AG10803 (cell line): Measurements from ENCODE around the gene TNS4.

Experiments
- DNase-seq: peaks from one replicate; pipeline ENCODE4 v3.0.0; 2010; ENCODE audit warnings: low read depth
- H3K4me3 ChIP-seq: 2 replicates; pipeline ENCODE4 v1.5.1; 2011; ENCODE audit warnings: mild to moderate bottlenecking, low read length, control low read depth
- CTCF ChIP-seq: conservative IDR thresholded peaks from 2 replicates; pipeline ENCODE4 v1.5.1; 2011; ENCODE audit warnings: mild to moderate bottlenecking, low read length, control low read depth, inconsistent platforms

Gene TNS4

GRCh38 chr17:40436636-40437035 is 64.8 kb downstream of the TNS4 start:
- no peak for TF ChIP-seq CTCF
- no peak for DNase-seq

GRCh38 chr17:40433551-40434415 is 67.6 kb downstream of the TNS4 start:
- no peak overlapping the region for H3K4me3 ChIP-seq
- no peak for DNase-seq
- TF ChIP-seq CTCF: peak; percentile 55

More at GRCh38 chr17:40436636-40437035, 64.8 kb downstream of the TNS4 start:
- H3K4me3 ChIP-seq: no peak overlapping the region

- DNase-seq: peak; percentile 42
- TF ChIP-seq CTCF: no peak
- H3K4me3 ChIP-seq: no peak overlapping the region
Measured at GRCh38 chr17:40432864-40433528, 68.4 kb downstream of the TNS4 start.

- TF ChIP-seq CTCF: no peak
- DNase-seq: no peak
- H3K4me3 ChIP-seq: no peak overlapping the region
Measured at GRCh38 chr17:40431231-40431602, 70.2 kb downstream of the TNS4 start.

- TF ChIP-seq CTCF: no peak
- no peak overlapping the region for H3K4me3 ChIP-seq
- DNase-seq: no peak
Measured at GRCh38 chr17:40430272-40431230, 70.9 kb downstream of the TNS4 start.

- no peak for DNase-seq
- no peak overlapping the region for H3K4me3 ChIP-seq
- no peak for TF ChIP-seq CTCF
Measured at GRCh38 chr17:40427002-40427491, 74.4 kb downstream of the TNS4 start.
